Lung (tissue), 12 donors: Measurements from ENCODE around the gene ADCY5. TPM values are rescaled to one million over a fixed set of nuclear protein-coding genes. Genes with fewer than 3 reads are reported as not detected.

ENCODE experiments used
- ATAC-seq: fragments of 200-7000 bp; cut with Tn5 transposase; one replicate; pipeline ENCODE4 v1.9.1; 2020; ENCODE audit warnings: moderate number of reproducible peaks; ENCODE audit not compliant: insufficient read depth, low FRiP score
- DNase-seq, 3 donors: peaks; one replicate each; pipeline ENCODE4 v3.0.0-alpha.2; 2013 to 2017
- H3K27ac ChIP-seq, 2 donors: one replicate each; pipeline ENCODE4 v1.5.1; 2013; ENCODE audit warnings: mild to moderate bottlenecking in 2 of 2, moderate library complexity in 2 of 2, control low read depth in 1 of 2, inconsistent platforms in 1 of 2, low read depth in 1 of 2, low read length in 1 of 2
- H3K27me3 ChIP-seq, 3 donors: one replicate each; pipeline ENCODE4 v1.5.1; 2013; ENCODE audit warnings: low read length in 2 of 3; ENCODE audit not compliant: control insufficient read depth in 3 of 3, insufficient read depth in 3 of 3
- H3K36me3 ChIP-seq, 4 donors: one replicate each; pipeline ENCODE4 v1.5.1; 2013; ENCODE audit warnings: low read length in 4 of 4, mild to moderate bottlenecking in 1 of 4, moderate library complexity in 1 of 4; ENCODE audit not compliant: control insufficient read depth in 4 of 4, insufficient read depth in 4 of 4
- H3K4me1 ChIP-seq, 5 donors: one replicate each; pipeline ENCODE4 v1.5.1; 2013; ENCODE audit warnings: low read length in 5 of 5, mild to moderate bottlenecking in 2 of 5, moderate library complexity in 1 of 5; ENCODE audit not compliant: control insufficient read depth in 5 of 5, insufficient read depth in 5 of 5
- H3K4me3 ChIP-seq: one replicate; pipeline ENCODE4 v1.5.1; 2013; ENCODE audit warnings: mild to moderate bottlenecking, control low read depth, moderate library complexity
- H3K9ac ChIP-seq, 2 donors: one replicate each; pipeline ENCODE4 v1.5.1; 2013; ENCODE audit warnings: low read length in 2 of 2, control low read depth in 1 of 2; ENCODE audit not compliant: insufficient read depth in 1 of 2
- H3K9me3 ChIP-seq, 4 donors: one replicate each; pipeline ENCODE4 v1.5.1; 2013; ENCODE audit warnings: low read length in 3 of 4, mild to moderate bottlenecking in 1 of 4, moderate library complexity in 1 of 4; ENCODE audit not compliant: control insufficient read depth in 4 of 4, insufficient read depth in 3 of 4
- CTCF ChIP-seq: IDR thresholded peaks from 2 replicates; pipeline ENCODE4 v1.5.1; 2012; ENCODE audit warnings: mild to moderate bottlenecking; ENCODE audit errors: control extremely low read depth, extremely low read depth
- WGBS, 2 donors: extraction: QIAGEN DNeasy Blood & Tissue Kit; methylation state at CpG; one replicate each; pipeline ENCODE4 v1.1.7; 2013; 5-methylcytosine and 5-hydroxymethylcytosine counted together
- polyA plus RNA-seq, 2 donors: library from polyadenylated mRNA; stranded (reverse); fragments of 200-250 nt; gene quantifications; one replicate each; pipeline ENCODE4 v1.2.1, GENCODE V29; 2013
- total RNA-seq, 2 donors: library from RNA; depleted of rRNA in 1 of 2; stranded (reverse); fragments of >200 nt in 1 of 2; gene quantifications; one replicate each; pipeline ENCODE4 v1.2.1, GENCODE V29; 2014 to 2021
- donor health status: control.
- donor health status: control.
- donor health status: Bipolar disorder and iron deficiency.
- donor health status: healthy.
- donor health status: DM: yes; HTN: yes; CAD: no.

ADCY5 gene
- total and polyA plus RNA-seq, 4 donors: 1.2 to 8.4 (median 2.4) TPM

DNA sequence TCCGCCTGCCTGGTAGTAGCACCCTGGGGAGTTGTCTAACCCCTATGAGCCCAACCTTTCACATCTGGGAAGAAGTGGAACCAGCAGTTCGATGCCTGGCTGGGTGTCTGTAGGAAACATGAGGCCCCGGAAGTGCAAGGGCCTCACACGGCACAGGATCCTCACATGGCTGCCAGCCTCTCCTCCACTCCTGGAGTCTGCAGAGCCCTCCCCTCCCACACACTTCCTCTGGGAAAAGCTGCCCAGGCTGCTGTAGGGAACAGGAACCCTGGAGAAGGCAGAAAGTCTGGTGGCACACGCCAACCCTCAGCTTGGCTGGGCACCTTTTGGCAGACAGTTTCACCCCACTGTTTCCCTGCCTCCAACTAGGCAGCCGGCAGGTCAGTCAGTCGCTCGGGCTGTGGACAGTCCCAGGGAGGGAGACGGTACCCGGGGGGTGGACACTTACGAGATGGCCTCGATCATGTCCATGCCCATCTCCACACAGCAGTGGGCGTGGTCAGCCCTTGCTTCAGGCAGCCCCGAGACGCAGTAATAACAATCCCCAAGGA lies 118.4 kb downstream of the ADCY5 start:
- Histone ChIP-seq H3K9ac (no peak overlapping the region), H3K27ac (peak overlapping the region in 1 of 2 donors; percentile 70), H3K36me3 (peaks cover 0 to 4% (median 0%) of the 10 kb centered on the region in 4 donors), H3K4me3 (no peak overlapping the region), H3K27me3 (no peaks in the 10 kb centered on the region), H3K4me1 (peaks cover 0 to 7% (median 0%) of the 10 kb centered on the region in 5 donors), H3K9me3 (no peaks in the 10 kb centered on the region)
- 76 to 78% methylated on average over 15 of the region's 15 CpGs for WGBS, 2 donors
- no peak for TF ChIP-seq CTCF
- DNase-seq (no peak), ATAC-seq (no peak)

DNA sequence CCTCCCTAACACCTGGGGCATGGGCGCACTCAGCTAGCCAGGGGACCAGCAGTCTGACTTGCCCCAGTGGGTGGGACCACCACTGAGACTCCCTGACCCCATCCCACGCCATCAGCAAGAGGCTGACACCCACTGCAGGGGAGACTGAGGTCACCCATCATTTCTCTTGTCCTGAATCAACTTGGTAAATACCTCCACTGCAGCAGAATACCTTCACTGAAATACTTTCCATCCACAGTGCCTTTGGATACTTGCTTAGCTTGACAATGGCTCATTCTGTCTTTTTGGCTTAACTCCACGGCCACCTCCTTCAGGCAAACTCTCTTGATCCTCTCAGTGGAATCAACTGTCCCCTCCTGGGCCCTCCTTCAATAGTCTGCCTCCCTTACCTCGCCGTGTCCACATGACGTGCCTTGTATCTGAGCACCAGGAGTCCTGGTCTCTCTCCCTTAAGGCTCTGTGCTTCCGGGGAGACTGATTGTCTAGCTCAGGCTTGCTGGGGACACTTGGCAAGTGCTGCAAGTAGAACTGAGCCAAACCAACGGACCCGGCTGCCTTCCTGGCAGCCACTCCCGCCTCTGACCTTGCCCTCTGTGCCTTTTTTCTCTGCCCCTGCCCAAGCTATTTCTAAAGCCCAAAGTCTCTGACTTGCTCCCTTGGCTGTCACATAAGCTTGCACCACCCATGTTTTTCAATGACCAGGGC lies 119.1 kb downstream of the ADCY5 start:
- H3K9me3 ChIP-seq: no peaks in the 10 kb centered on the region
- no peak for TF ChIP-seq CTCF
- DNase-seq (no peak), ATAC-seq (no peak)
- WGBS, 2 donors: 70 to 88% methylated on average over 10 of the region's 10 CpGs
- H3K36me3 ChIP-seq: peaks cover 0 to 4% (median 0%) of the 10 kb centered on the region in 4 donors
- H3K4me1 ChIP-seq: peaks cover 0 to 7% (median 0%) of the 10 kb centered on the region in 5 donors
- no peak overlapping the region for H3K4me3 ChIP-seq
- peak overlapping the region in 1 of 2 donors; percentile 70 for H3K27ac ChIP-seq
- no peaks in the 10 kb centered on the region for H3K27me3 ChIP-seq
- H3K9ac ChIP-seq: no peak overlapping the region

- peaks cover 0 to 7% (median 0%) of the 10 kb centered on the region in 5 donors for H3K4me1 ChIP-seq
Observed at GRCh38 chr3:123328851-123329635, 119.8 kb downstream of the ADCY5 start.

More at GRCh38 chr3:123328851-123329635, 119.8 kb downstream of the ADCY5 start:
- no peak overlapping the region for H3K4me3 ChIP-seq
- H3K27ac ChIP-seq: peak overlapping the region in 1 of 2 donors; percentile 43
- no peaks in the 10 kb centered on the region for H3K9me3 ChIP-seq
- peaks cover 0 to 4% (median under 1%) of the 10 kb centered on the region in 4 donors for H3K36me3 ChIP-seq
- DNase-seq: peak; percentile 67 to 80 (median 70)
- TF ChIP-seq CTCF: peak; percentile 89
- H3K9ac ChIP-seq: no peak overlapping the region
- 17 to 20% methylated on average over 13 of the region's 13 CpGs for WGBS, 2 donors
- no peaks in the 10 kb centered on the region for H3K27me3 ChIP-seq
- peak; percentile 85 for ATAC-seq
